Esophagus squamous epithelium (tissue), 4 donors: ENCODE measurements around the gene TNPO1.

ENCODE experiments used
- CTCF ChIP-seq, 6 experiments: fragments of 450-650 bp in 4 of 6; fragments of 200-600 bp in 2 of 6; sonication (generic) in 2 of 6; IDR thresholded peaks; one replicate each; pipeline ENCODE4 v1.5.1; 2016 to 2019; ENCODE audit warnings: antibody characterized with exemption in 6 of 6, mild to moderate bottlenecking in 4 of 6, moderate library complexity in 4 of 6
- POLR2A ChIP-seq, 4 donors: fragments of 450-650 bp; IDR thresholded peaks; one replicate each; pipeline ENCODE4 v1.6.1; 2017; ENCODE audit warnings: antibody characterized with exemption in 4 of 4, mild to moderate bottlenecking in 4 of 4, moderate library complexity in 3 of 4

- TF ChIP-seq CTCF (IDR thresholded peaks at IDR 0.05): no peak
- TF ChIP-seq POLR2A (IDR thresholded peaks at IDR 0.05): no peak
Observed at GRCh38 chr5:72859127-72859526, 42.7 kb downstream of the TNPO1 start.
